NCI-H524 (cell line): ENCODE measurements around the gene LARGE1.
A peak's percentile ranks its signal among the peaks of the same experiment; 100 is the strongest.
"Not testable (repeated sequence)": the region's sequence is repeated elsewhere in the genome, so short reads cannot be mapped to it uniquely, and the experiment has no call there.

Source experiments
- DNase-seq, 2 experiments: peaks; one replicate each; lab custom pipeline; 2025; lab: John Stamatoyannopoulos, UW

LARGE1 gene

GRCh38 chr22:33883961-33884808 is 36.1 kb downstream of the LARGE1 start:
- peak in 1 of 2 experiments; percentile 19 for DNase-seq

- DNase-seq = no peak
Observed at GRCh38 chr22:33883561-33883960, 36.7 kb downstream of the LARGE1 start.

- no peak for DNase-seq
Observed at GRCh38 chr22:33882991-33883390, 37.3 kb downstream of the LARGE1 start.

- peak; percentile 84 to 94 for DNase-seq
Observed at GRCh38 chr22:33880986-33881385, 39.3 kb downstream of the LARGE1 start.

GRCh38 chr22:33879796-33880195 is 40.5 kb downstream of the LARGE1 start:
- no peak for DNase-seq

- no peak for DNase-seq
Observed at GRCh38 chr22:33875316-33875715, 45.0 kb downstream of the LARGE1 start.

- DNase-seq = no peak
Observed at GRCh38 chr22:33874206-33874605, 46.1 kb downstream of the LARGE1 start.

GRCh38 chr22:33873666-33874065 is 46.6 kb downstream of the LARGE1 start:
- no peak for DNase-seq

GRCh38 chr22:33873186-33873585 is 47.1 kb downstream of the LARGE1 start:
- peak in 1 of 2 experiments; percentile 34 for DNase-seq

- no peak for DNase-seq
Observed at GRCh38 chr22:33871935-33872334, 48.3 kb downstream of the LARGE1 start.

DNA sequence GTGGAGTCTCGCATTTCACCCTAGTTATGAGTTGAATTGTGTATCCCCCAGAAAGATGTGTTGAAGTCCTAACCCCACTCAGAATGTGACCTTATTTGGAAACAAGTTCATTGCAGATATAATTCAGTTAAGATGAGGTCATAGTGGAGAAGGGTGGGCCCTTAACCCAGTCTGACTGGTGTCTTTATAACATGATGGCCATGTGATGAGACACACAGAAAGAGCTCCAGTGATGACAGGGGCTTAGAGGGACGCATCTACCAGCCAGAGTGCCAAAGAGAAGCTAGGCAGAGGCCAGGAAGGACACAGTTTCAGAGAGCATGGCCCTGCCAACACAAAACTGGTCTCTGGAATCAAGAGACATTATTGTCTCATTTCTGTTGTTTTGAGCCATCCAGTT is 50.3 kb downstream of the LARGE1 start:
- no peak for DNase-seq

- DNase-seq = no peak
Observed at GRCh38 chr22:33867971-33868370, 52.3 kb downstream of the LARGE1 start.

GRCh38 chr22:33867118-33867866 is 53.0 kb downstream of the LARGE1 start:
- DNase-seq = peak in 1 of 2 experiments; percentile 28

- DNase-seq = peak; percentile 85 to 95
Observed at GRCh38 chr22:33866511-33866910, 53.8 kb downstream of the LARGE1 start.

DNA sequence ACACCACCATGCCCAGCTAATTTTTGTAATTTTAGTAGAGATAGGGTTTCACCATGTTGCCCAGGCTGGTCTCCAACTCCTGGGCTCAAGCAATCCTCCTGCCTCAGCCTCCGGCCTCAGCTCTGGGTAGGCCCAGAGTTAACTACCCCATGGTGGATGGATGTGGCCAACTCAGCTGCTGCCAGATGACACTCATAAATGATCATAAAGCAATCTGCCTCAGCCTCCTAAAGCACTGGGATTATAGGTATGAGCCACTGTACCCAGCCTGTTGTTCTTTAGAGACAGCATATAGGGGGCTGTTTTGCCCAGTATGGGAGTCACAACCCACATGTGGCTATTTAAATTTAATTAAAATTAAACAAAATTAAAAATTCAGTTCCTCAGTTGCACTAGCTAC is 54.3 kb downstream of the LARGE1 start:
- DNase-seq = peak in 1 of 2 experiments; percentile 21

DNA sequence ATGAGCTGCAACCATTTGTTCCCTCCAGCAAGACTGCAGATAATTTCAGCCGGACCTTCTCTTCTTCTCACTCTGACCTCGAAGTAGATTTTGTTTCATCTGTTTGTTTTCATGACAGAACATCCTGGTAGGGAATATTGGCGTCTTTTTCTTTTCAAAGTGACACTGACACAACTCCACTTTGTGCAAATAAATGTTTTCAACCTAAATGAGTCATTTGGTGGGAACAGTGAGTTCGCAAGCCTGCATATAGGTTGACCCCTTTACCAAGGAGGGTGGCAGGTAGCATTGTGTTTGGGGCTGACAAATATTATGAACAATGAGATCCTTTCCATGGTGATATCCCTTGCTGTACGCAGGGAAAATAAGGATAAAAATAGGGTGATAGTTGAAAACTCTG is 55.0 kb downstream of the LARGE1 start:
- no peak for DNase-seq

DNA sequence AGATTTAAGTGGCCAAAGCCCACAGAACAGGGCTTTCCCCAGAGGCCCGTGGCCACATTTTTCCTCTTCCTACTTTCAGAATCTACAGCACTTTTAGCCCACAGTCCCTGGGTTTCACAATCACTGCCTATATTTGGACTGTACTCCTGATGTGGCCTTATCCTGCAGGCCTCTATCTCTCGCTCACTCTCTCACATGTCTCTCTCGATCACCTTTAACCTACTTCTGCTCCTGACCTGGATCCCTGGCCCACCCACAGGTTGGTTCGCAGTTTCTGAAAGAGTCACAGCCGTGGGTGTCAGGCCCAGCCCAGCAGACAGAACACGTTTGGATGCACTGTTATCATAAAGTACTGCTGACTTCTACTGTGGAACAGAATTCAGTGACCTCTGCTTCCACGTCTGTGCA is 55.5 kb downstream of the LARGE1 start:
- no peak for DNase-seq

GRCh38 chr22:33861216-33861875 is 58.9 kb downstream of the LARGE1 start:
- DNase-seq = no peak

- no peak for DNase-seq
Observed at GRCh38 chr22:33860386-33860785, 59.9 kb downstream of the LARGE1 start.

- no peak for DNase-seq
Observed at GRCh38 chr22:33859311-33859710, 61.0 kb downstream of the LARGE1 start.

DNA sequence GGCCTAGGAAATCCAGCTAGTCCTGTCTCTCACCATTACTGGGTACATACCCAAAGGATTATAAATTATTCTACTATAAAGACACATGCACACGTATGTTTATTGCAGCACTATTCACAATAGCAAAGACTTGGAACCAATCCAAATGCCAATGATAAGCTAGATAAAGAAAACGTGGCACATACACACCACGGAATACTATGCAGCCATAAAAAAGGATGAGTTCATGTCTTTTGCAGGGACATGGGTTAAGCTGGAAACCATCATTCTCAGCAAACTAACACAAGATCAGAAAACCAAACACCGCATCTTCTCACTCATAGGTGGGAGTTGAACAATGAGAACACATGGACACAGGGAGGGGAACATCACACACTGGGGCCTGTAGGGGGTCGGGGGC is 61.6 kb downstream of the LARGE1 start:
- not testable (repeated sequence) for DNase-seq

DNA sequence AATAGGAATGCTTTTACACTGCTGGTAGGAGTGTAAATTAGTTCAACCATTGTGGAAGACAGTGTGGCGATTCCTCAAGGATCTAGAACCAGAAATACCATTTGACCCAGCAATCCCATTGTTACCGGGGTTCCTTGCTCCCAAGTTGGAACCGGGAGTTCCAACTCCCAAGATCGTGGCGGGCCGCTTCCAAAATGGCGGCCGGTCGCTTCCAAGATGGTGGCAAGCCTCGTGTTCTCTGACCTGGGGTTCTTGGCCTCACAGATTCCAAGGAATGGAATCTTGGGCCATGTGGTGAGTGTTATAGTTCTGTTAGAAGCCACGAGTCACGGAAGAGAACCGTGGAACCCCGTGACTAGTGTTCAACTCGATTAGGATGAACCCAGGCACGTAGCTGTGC is 62.5 kb downstream of the LARGE1 start:
- not testable (repeated sequence) for DNase-seq

DNA sequence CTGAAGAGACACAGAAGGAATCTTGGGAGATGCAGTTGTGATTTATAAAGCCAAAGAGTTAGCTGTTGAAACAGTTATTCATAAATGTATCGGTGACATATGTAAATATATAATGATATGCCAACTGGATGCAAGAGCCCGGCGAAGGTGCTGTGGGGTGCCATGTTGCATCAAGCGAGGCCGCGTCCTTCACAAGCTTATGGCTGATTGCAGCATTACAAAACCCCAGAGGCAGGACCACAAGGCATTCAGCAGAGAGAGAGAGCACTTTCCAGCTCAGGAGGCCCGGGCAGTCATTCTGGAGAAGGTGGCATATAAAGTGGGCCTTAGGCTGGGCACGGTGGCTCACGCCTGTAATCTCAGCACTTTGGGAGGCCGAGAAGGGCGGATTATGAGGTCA is 65.6 kb downstream of the LARGE1 start:
- no peak for DNase-seq
